Fibroblast of skin of left quadriceps (primary cell): ENCODE measurements around the gene WNK2.

ENCODE experiments used
- DNase-seq, 2 experiments: peaks; one replicate each; pipeline ENCODE4 v3.0.0-alpha.2; 2013; ENCODE audit warnings: low read depth in 2 of 2

The WNK2 gene

DNA sequence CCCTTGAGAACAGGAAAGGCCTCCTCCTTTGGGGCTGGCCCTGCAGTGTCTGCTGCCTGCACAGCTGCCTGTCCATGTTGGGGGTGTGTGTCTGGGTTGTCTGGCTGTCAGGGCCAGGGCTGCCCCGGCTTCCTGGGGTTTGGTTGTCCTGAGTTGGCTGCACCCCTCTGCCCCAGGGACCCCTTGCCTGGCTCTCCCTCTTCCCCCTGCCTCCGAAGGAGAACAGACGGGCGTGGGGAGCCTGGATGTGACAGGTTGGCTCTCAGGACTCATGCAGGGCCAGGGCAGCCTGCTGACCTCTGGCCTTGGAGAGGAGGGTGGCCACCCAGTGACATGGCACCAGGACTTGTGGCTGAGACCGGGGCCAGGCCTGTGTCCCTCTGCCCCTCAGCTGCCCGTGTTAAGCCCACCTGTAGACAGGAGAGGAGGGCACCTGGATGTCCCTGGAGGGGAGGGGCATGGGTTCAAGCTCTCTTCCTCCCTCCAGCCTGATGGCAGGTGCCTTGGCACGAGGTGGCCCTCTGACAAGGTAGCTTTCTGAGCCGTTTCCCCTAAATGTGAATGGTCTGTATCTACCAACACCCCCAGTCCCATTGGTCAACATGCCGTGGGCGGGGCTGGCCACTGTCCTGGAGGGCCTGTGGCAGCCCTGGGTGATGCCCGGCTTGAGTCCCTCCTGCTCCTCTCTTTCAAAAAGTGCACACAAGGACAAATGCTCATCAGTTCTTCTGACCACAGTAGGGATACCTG, 34.9 kb downstream of the WNK2 start:
- DNase-seq: no peak

GRCh38 chr9:93219692-93220091, 35.8 kb downstream of the WNK2 start:
- no peak for DNase-seq

DNA sequence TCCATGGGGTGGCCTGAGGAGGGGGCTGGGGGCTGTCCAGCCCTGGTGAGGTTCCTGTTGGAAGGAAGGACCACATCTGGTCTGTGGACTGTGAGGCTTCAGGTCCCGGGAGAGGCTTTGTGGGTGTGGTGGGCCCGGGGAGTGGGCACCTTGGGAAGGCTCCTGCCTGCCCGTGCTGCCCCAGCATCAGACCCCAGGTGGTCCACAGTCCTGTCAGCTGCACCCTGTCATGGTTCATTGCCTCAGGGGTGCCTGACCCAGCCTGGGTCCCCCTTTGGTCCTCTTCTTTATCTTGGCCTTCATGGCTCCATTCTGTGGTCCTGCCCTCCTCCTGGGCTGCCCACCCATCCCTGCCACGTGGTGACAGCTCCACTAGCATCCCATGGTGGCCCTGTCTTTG, 36.7 kb downstream of the WNK2 start:
- no peak for DNase-seq

DNA sequence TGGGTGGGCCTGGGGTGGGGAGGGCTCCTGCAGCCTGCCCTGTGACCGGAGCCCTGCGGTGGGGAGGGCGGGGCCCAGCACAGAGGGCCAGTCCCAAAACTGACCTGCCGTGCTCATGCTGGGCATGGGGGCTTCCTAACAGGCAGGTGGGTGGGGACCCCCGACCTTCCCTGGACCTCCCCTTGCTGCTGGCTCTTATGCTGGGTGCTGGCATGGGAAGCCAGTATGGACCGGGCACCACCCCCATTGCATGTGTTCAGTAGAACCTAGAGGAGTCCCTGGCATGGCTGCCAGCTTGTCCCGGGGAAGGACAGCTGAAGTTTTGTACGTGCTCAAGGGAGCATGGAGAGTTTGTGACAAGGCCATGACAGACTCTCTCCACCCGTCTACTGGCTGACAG, 37.1 kb downstream of the WNK2 start:
- DNase-seq: no peak

- no peak for DNase-seq
Measured at GRCh38 chr9:93222890-93223259, 38.9 kb downstream of the WNK2 start.

GRCh38 chr9:93223260-93224180, 39.6 kb downstream of the WNK2 start:
- DNase-seq: peak; percentile 42 to 46

DNA sequence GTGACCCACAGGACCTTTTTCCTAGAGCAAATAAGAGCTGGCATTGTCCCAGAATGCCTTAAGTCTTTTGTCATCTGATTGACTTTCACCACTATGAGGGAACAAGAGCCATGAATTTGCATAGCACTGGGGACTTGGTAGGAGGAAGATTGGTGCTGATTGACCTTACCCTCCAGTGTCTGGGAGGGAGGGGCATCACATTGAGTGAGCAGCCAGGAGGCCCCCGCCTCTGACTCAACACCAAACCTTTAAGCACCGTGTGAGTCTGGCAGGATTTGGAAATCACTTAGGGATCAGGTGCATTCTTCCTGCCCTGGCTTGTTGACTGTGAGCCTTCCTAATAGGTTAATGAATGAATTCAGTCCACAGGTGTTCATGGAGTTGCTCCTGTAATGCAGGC, 40.7 kb downstream of the WNK2 start:
- no peak for DNase-seq

GRCh38 chr9:93225417-93225816, 41.5 kb downstream of the WNK2 start:
- DNase-seq: no peak

- no peak for DNase-seq
Measured at GRCh38 chr9:93225892-93226291, 42.0 kb downstream of the WNK2 start.

GRCh38 chr9:93226819-93227218, 42.9 kb downstream of the WNK2 start:
- DNase-seq: no peak

- no peak for DNase-seq
Measured at GRCh38 chr9:93228030-93228429, 44.1 kb downstream of the WNK2 start.

GRCh38 chr9:93228453-93228852, 44.5 kb downstream of the WNK2 start:
- no peak for DNase-seq

- no peak for DNase-seq
Measured at GRCh38 chr9:93229636-93230035, 45.7 kb downstream of the WNK2 start.

DNA sequence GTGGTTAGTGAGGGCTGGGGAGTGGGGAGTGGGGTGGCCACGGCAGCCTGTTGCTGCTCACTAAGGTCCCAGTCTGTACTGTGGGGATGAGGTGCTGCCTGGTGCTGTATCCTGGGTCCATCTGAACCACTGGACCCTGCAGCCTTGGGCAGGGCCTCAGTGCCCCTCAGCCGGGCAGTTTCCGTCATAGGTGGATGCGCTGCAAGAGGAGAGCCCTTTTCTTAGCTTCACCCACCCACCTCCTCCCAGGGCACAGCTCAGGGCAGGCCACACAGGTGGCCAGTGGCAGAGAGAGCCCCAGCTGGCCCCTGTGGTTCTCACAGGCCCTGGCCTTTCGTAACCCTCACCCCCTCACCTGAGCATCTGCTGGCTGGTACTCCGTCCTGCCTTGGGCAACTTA, 46.2 kb downstream of the WNK2 start:
- DNase-seq: no peak

- no peak for DNase-seq
Measured at GRCh38 chr9:93230601-93231000, 46.7 kb downstream of the WNK2 start.

DNA sequence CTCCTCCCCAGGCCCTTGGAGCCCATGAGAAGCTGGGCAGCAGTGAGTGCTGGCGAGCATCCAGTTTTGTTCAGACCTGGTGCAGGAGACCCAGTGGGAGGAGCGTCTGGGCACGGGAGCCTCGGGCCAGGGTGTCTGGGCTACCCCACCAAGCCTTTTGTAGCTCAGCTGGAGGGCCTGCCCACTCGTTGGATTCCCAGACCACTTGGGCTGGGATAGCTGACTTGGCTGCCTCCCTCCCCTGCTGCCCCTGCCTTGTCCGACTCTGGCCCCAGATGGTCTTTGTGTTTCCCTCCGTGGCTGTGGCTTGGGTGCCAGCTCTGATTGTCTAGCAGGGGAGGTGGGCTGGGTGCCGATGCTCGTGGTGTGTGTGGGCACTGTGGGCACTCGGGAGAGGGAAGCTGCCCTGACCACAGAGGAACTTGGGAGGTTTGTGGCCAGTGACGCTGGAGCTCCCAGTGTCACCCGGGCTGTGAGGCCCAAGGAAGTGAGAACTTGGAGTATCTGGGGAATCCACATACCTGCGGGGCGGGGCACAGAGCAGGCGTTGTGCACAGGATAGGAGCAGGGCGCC, 47.3 kb downstream of the WNK2 start:
- DNase-seq: no peak

DNA sequence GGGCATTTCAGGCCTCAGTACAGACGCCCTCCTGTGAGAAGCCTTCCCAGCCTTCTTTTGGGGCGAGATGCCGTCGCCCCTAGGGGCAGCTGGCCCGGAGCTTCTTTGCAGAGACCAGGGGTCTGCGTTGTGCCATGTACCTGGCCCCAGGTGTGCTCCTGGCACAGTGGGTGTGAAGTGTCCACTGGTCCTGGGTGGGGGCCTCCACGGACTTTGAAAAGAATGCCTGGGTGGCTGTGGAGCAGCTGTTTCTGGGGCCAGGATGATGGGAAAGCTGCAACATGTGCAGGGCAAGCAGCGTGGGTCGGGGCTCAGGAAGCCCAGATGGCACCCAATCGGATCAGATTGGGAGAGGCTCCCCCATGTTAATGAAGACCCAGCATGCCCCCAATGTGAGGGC, 47.8 kb downstream of the WNK2 start:
- no peak for DNase-seq

GRCh38 chr9:93232388-93232960, 48.5 kb downstream of the WNK2 start:
- DNase-seq: no peak

DNA sequence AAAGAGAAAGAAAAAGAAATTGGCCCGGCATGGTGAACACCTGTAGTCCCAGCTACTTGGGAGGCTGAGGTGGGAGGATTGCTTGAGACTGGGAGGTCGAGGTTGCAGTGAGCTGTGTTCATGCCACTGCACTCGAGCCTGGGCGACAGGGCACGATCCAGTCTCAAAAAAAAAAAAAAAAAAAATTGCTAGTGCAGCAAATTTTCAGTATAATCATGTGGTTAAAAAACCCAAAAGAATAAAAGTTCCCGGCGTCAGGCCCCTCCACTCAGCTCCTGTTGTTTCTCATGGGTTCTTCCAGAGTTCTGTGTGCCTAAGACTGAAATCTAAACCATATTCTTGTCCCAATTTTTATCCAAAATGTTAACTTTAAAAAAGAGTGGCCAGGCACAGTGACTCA, 49.1 kb downstream of the WNK2 start:
- DNase-seq: no peak

- no peak for DNase-seq
Measured at GRCh38 chr9:93234600-93234999, 50.7 kb downstream of the WNK2 start.

DNA sequence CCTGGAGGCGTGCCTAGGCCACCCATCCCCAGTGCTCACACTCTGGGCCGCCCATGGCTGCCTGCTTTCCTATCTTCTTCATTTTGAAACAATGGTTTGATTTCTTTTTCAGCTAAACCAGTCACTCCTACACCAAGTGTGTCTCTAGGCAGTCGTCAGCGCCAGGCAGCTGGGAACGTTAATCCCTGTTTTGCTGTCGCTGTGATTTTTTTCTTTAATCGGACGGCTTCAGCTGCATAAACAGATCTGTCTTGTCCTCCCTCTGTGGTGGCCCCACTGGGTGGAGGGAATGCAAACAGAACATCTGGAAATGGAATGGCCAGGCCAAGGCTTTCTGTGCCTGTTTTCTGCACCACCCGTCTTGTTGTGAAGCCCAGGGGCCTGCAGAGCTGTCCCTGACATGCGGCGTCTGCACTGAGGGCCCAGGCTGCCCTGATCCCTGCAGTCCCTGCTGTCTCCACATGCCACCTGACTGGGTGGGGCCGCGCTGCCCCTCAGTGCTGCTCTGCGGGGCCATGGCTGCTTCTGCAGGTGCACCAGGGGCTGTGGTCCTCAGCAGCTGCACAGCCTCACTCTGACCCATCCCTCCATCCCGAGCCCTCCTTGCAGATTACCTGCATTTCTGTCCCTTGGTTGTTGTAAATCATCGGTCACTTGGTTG, 51.5 kb downstream of the WNK2 start:
- DNase-seq: no peak
